ENCODE measurements around the gene COQ6.
A peak's percentile ranks its signal among the peaks of the same experiment; 100 is the strongest.
"Not testable (repeated sequence)": the region's sequence is repeated elsewhere in the genome, so short reads cannot be mapped to it uniquely, and the experiment has no call there.

The COQ6 gene

DNA sequence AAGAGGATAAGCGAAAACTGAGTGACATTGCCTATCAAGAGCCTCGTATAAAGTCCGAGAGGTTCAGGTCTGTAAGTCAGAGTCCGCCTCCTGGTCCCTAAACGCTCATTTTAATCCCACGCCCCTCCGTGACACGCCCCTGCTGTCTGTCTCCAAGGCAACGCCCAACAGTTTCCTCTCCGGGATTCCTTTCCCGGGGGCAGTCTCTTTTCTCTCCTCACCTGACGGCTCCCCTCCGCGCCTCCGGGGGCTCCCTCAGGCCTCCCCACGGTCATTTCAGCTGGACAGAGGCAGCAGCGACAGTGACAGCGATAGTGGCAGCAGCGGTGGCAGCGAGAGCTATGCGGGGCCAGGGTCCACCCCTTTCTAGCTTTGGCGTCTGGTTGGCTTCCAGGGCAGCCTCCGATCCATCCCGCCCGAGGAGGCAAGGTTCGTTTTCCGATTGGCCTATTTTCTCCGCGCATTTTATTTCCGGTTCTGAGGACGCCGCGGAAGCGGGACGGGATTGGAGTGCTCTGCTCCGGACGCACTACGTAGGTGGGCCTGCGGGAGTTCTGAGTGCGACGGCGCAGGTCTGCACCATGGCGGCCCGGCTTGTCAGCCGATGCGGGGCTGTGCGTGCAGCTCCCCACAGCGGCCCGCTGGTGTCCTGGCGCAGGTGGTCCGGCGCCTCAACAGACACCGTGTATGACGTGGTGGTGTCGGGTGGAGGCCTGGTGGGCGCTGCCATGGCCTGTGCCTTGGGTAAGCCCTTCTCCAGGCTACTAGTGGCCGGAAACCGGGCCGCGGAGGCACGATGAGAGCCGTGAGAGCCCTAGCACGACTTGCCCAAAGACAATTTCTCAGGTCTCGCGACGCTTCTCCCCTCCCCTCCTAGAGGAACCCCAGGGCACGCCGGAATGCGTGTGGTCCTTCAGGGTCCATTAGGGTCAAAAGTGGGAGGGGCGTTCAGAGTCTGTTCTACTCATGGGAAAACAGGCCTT, at the start of gene COQ6, which contains the start of gene FAM161B:
TSS of gene COQ6 (plus strand) at position 551 of the 983 bp plus-strand sequence. CDS start at position 582, 31 bp downstream.
TSS of gene FAM161B (minus strand) at position 343 of the 983 bp plus-strand sequence. CDS start at position 275, 68 bp downstream.
- no peaks in the 10 kb centered on the region for H3K9me3 Mint-ChIP-seq
- H3K36me3 Mint-ChIP-seq (ENCODE audit: low read depth) = peaks cover 32% of the 10 kb centered on the region
- H3K27me3 Mint-ChIP-seq = no peaks in the 10 kb centered on the region
- H3K4me3 Mint-ChIP-seq = peak within 1 kb of the TSS; percentile 98
- peaks cover 20% of the 10 kb centered on the region for H3K4me1 Mint-ChIP-seq (ENCODE audit: low read depth)
- DNase-seq = peak; percentile 89
- peak within 1 kb of the TSS; percentile 97 for H3K27ac Mint-ChIP-seq

- no peak for DNase-seq
- peaks cover 1% of the 10 kb centered on the region for H3K4me1 Mint-ChIP-seq (ENCODE audit: low read depth)
- H3K27me3 Mint-ChIP-seq = no peaks in the 10 kb centered on the region
- H3K36me3 Mint-ChIP-seq (ENCODE audit: low read depth) = peaks cover 90% of the 10 kb centered on the region
- no peak overlapping the region for H3K27ac Mint-ChIP-seq
- no peak overlapping the region for H3K4me3 Mint-ChIP-seq
- no peaks in the 10 kb centered on the region for H3K9me3 Mint-ChIP-seq
These were observed 47.1 kb upstream of the COQ6 start for GRCh38 chr14:73903028-73903427.

- H3K36me3 Mint-ChIP-seq (ENCODE audit: low read depth) = peaks cover 94% of the 10 kb centered on the region
These were observed 40.4 kb upstream of the COQ6 start for GRCh38 chr14:73909681-73910080.

GRCh38 chr14:73913256-73913655, 36.8 kb upstream of the COQ6 start:
- Mint-ChIP-seq H3K27me3 (no peaks in the 10 kb centered on the region), H3K27ac (no peak overlapping the region)

More at GRCh38 chr14:73909681-73910080, 40.4 kb upstream of the COQ6 start:
- no peak for DNase-seq
- H3K4me3 Mint-ChIP-seq = no peak overlapping the region
- H3K4me1 Mint-ChIP-seq (ENCODE audit: low read depth) = peaks cover 10% of the 10 kb centered on the region
- H3K27me3 Mint-ChIP-seq = no peaks in the 10 kb centered on the region
- H3K9me3 Mint-ChIP-seq = peaks cover 16% of the 10 kb centered on the region
- H3K27ac Mint-ChIP-seq = peak overlapping the region; percentile 66

DNA sequence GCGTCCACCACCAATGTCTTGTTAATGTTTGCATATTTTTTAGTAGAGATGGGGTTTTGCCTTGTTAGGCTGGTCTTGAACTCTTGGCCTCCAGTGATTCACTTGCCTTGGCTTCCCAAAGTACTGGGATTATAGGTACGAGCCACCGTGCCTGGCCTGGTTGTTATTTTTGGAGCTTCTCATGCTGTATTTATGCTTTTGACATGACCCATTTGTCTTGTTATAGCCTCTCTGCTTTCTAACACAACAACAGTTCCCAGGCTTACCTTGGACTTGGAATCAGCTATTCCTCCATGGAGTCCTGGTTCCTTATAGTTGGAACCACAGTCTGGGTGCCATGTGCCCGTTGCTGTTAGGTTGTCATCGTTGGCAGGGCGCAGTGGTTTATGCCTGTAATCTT, 33.8 kb upstream of the COQ6 start:
- Mint-ChIP-seq H3K36me3 (ENCODE audit: low read depth) (peaks cover 85% of the 10 kb centered on the region), H3K4me1 (ENCODE audit: low read depth) (peaks cover 2% of the 10 kb centered on the region), H3K27me3 (no peaks in the 10 kb centered on the region), H3K4me3 (no peak overlapping the region), H3K9me3 (peaks cover 8% of the 10 kb centered on the region), H3K27ac (peak overlapping the region; percentile 46)
- no peak for DNase-seq

More at GRCh38 chr14:73913256-73913655, 36.8 kb upstream of the COQ6 start:
- peaks cover 10% of the 10 kb centered on the region for H3K4me1 Mint-ChIP-seq (ENCODE audit: low read depth)
- DNase-seq = no peak
- H3K4me3 Mint-ChIP-seq = no peak overlapping the region
- peaks cover 16% of the 10 kb centered on the region for H3K9me3 Mint-ChIP-seq
- peaks cover 85% of the 10 kb centered on the region for H3K36me3 Mint-ChIP-seq (ENCODE audit: low read depth)

GRCh38 chr14:73919457-73919856, 30.6 kb upstream of the COQ6 start:
- H3K4me1 Mint-ChIP-seq (ENCODE audit: low read depth); H3K4me3 Mint-ChIP-seq; H3K27me3 Mint-ChIP-seq; H3K9me3 Mint-ChIP-seq; H3K27ac Mint-ChIP-seq; DNase-seq: not testable (repeated sequence)
- peaks cover 87% of the 10 kb centered on the region for H3K36me3 Mint-ChIP-seq (ENCODE audit: low read depth)

DNA sequence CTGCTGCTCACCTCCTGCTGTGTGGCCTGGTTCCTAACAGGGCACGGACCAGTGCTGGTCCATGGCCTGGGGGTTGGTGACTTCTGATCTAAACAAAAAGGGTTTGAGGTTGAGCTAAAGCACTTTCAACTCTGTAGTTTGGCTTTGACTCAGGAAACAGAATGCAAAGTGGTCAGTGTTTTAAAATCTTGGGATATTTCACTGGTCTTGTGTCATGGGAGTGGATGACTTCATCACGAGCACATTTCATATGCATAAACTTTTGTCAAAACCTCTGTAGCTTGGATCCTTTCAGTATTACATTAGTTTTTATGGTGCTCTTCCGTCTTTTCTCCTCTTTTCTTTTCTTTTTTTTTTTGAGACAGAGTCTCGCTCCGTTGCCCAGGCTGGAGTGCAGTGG, 25.8 kb upstream of the COQ6 start:
- DNase-seq = no peak
- Mint-ChIP-seq H3K4me3 (no peak overlapping the region), H3K27me3 (no peaks in the 10 kb centered on the region), H3K9me3 (no peaks in the 10 kb centered on the region), H3K4me1 (ENCODE audit: low read depth) (peaks cover 2% of the 10 kb centered on the region), H3K36me3 (ENCODE audit: low read depth) (peaks cover 98% of the 10 kb centered on the region), H3K27ac (peak overlapping the region; percentile 69)

GRCh38 chr14:73935666-73936065, 14.4 kb upstream of the COQ6 start:
- Mint-ChIP-seq H3K27me3 (no peaks in the 10 kb centered on the region), H3K9me3 (no peaks in the 10 kb centered on the region), H3K4me3 (no peak overlapping the region), H3K36me3 (ENCODE audit: low read depth) (peaks cover 54% of the 10 kb centered on the region), H3K27ac (peak overlapping the region; percentile 5), H3K4me1 (ENCODE audit: low read depth) (peaks cover 2% of the 10 kb centered on the region)
- DNase-seq = no peak

- H3K27ac Mint-ChIP-seq = peak overlapping the region; percentile 0
- H3K9me3 Mint-ChIP-seq = no peaks in the 10 kb centered on the region
- H3K4me1 Mint-ChIP-seq (ENCODE audit: low read depth) = no peaks in the 10 kb centered on the region
- H3K36me3 Mint-ChIP-seq (ENCODE audit: low read depth) = peaks cover 45% of the 10 kb centered on the region
- H3K4me3 Mint-ChIP-seq = no peak overlapping the region
- DNase-seq = no peak
- H3K27me3 Mint-ChIP-seq = no peaks in the 10 kb centered on the region
These were observed 13.6 kb upstream of the COQ6 start for GRCh38 chr14:73936548-73936947.

DNA sequence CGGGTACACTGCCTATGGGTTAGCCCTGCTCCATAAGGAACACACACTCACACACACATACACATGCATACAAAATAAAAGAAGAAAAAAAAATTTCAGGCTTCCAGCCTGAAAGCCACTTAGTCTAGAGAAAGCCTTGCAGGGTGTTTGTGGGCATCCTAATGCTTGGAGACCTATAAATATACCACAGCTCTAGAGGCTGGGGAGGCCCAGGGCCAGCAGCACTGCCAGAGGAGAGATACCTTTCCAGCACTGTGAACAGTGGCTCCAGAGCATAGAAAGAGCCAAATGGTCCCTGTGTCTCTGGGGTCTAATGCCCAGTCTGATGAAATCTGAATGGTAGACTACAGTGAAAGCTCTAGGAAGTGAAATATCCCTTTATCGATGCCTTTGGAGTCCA, 13.1 kb upstream of the COQ6 start:
- no peak for DNase-seq
- Mint-ChIP-seq H3K27me3 (no peaks in the 10 kb centered on the region), H3K4me3 (no peak overlapping the region), H3K36me3 (ENCODE audit: low read depth) (peaks cover 41% of the 10 kb centered on the region), H3K4me1 (ENCODE audit: low read depth) (no peaks in the 10 kb centered on the region), H3K9me3 (no peaks in the 10 kb centered on the region), H3K27ac (peak overlapping the region; percentile 0)

- no peak for DNase-seq
- no peak overlapping the region for H3K4me3 Mint-ChIP-seq
These were observed 7.9 kb upstream of the COQ6 start for GRCh38 chr14:73942180-73942579.

DNA sequence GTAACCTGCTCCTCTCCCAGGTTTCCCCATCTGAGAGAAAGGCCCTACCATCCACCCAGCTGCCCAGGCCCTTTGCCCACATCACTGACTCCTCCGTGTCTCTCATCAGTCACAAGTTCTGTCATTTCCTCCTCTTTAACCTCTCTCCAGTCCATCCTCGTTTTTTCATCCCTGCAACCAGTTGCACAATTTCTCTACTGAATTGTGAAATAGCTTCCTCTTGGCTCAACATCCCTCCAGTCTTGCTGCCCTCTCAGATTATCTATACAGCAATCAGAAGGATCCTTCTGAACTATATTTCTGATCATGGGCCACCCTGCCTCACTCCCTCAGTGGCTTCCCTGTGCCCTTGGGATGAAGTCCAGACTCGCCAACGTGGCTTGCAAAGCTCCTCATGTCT, 7.0 kb upstream of the COQ6 start:
- Mint-ChIP-seq H3K27me3 (no peaks in the 10 kb centered on the region), H3K9me3 (no peaks in the 10 kb centered on the region), H3K36me3 (ENCODE audit: low read depth) (peaks cover 6% of the 10 kb centered on the region), H3K4me1 (ENCODE audit: low read depth) (no peaks in the 10 kb centered on the region), H3K4me3 (no peak overlapping the region), H3K27ac (peak overlapping the region; percentile 19)
- no peak for DNase-seq

More at GRCh38 chr14:73942180-73942579, 7.9 kb upstream of the COQ6 start:
- no peaks in the 10 kb centered on the region for H3K4me1 Mint-ChIP-seq (ENCODE audit: low read depth)
- no peaks in the 10 kb centered on the region for H3K27me3 Mint-ChIP-seq
- H3K36me3 Mint-ChIP-seq (ENCODE audit: low read depth) = peaks cover 11% of the 10 kb centered on the region
- no peak overlapping the region for H3K27ac Mint-ChIP-seq
- no peaks in the 10 kb centered on the region for H3K9me3 Mint-ChIP-seq

- peak overlapping the region; percentile 26 for H3K27ac Mint-ChIP-seq
- no peak for DNase-seq
- peaks cover 6% of the 10 kb centered on the region for H3K36me3 Mint-ChIP-seq (ENCODE audit: low read depth)
These were observed 5.5 kb upstream of the COQ6 start for GRCh38 chr14:73944432-73945158.

GRCh38 chr14:73945159-73945670, 4.9 kb upstream of the COQ6 start:
- no peaks in the 10 kb centered on the region for H3K9me3 Mint-ChIP-seq
- no peaks in the 10 kb centered on the region for H3K27me3 Mint-ChIP-seq
- no peak overlapping the region for H3K4me3 Mint-ChIP-seq
- H3K27ac Mint-ChIP-seq = no peak overlapping the region
- H3K4me1 Mint-ChIP-seq (ENCODE audit: low read depth) = peaks cover 4% of the 10 kb centered on the region
- H3K36me3 Mint-ChIP-seq (ENCODE audit: low read depth) = peaks cover 10% of the 10 kb centered on the region
- no peak for DNase-seq

More at GRCh38 chr14:73944432-73945158, 5.5 kb upstream of the COQ6 start:
- Mint-ChIP-seq H3K4me3 (no peak overlapping the region), H3K27me3 (no peaks in the 10 kb centered on the region), H3K4me1 (ENCODE audit: low read depth) (peaks cover under 1% of the 10 kb centered on the region), H3K9me3 (no peaks in the 10 kb centered on the region)
